SK-N-SH (cell line): ENCODE results near the gene DCDC2B. TPM values are rescaled to one million over a fixed set of nuclear protein-coding genes. Genes with fewer than 3 reads are reported as not detected.
A peak's percentile ranks its signal among the peaks of the same experiment; 100 is the strongest.

Experiments used
- CTCF ChIA-PET: fragments of 300-600, 350-600 bp; formaldehyde crosslinking; extraction: SDS; loops from one replicate; lab custom pipeline; 2021; lab: Yijun Ruan, JAX
- POLR2A ChIA-PET: fragments of 350-600 bp; sonication (Branson Sonifier 250); formaldehyde crosslinking; extraction: SDS; loops from one replicate; lab custom pipeline; 2020; ENCODE audit warnings: antibody characterized with exemption, inconsistent platforms; lab: Yijun Ruan, JAX
- DNase-seq: peaks from one replicate; pipeline ENCODE4 v3.0.0; 2012
- H2AFZ ChIP-seq: fragments of 200-600 bp; sonication (generic); 2 replicates; pipeline ENCODE4 v1.8.1; 2016; ENCODE audit warnings: antibody characterized with exemption, mild to moderate bottlenecking, low read depth
- H3F3A ChIP-seq: fragments of 200-600 bp; sonication (generic); replicated peaks from 2 replicates; pipeline ENCODE3; 2016; ENCODE audit warnings: antibody characterized with exemption, mild to moderate bottlenecking; ENCODE audit not compliant: insufficient read depth
- H3K27ac ChIP-seq, 2 experiments: fragments of 200-500 bp in 1 of 2; fragments of 200-600 bp in 1 of 2; sonication (Bioruptor generic) in 1 of 2; sonication (generic), shearing (Covaris generic) in 1 of 2; 2 replicates each; pipeline versions ENCODE4 v1.5.1 to v1.6.1; 2014 to 2016; ENCODE audit warnings: low read depth in 2 of 2, inconsistent platforms in 1 of 2, low read length in 1 of 2, mild to moderate bottlenecking in 1 of 2, mixed read lengths in 1 of 2
- H3K27me3 ChIP-seq: fragments of 200-600 bp; sonication (generic), shearing (Covaris generic); 2 replicates; pipeline ENCODE4 v1.6.1; 2016; ENCODE audit warnings: mixed run types; ENCODE audit not compliant: insufficient read depth
- H3K36me3 ChIP-seq, 2 experiments: fragments of 200-500 bp in 1 of 2; fragments of 200-600 bp in 1 of 2; sonication (Bioruptor generic) in 1 of 2; sonication (generic) in 1 of 2; replicated peaks in 1 of 2; 2 replicates each; pipeline versions ENCODE3 to v1.5.1; 2014 to 2016; ENCODE audit warnings: low read length in 1 of 2, mild to moderate bottlenecking in 1 of 2; ENCODE audit not compliant: insufficient read depth in 2 of 2, control insufficient read depth in 1 of 2
- H3K4me1 ChIP-seq, 2 experiments: fragments of 200-500 bp in 1 of 2; fragments of 200-600 bp in 1 of 2; sonication (Bioruptor generic) in 1 of 2; sonication (generic), shearing (Covaris generic) in 1 of 2; 2 replicates each; pipeline versions ENCODE4 v1.5.1 to v1.6.1; 2014 to 2016; ENCODE audit warnings: low read depth in 1 of 2, low read length in 1 of 2, mixed run types in 1 of 2; ENCODE audit not compliant: insufficient read depth in 2 of 2, control insufficient read depth in 1 of 2
- H3K4me2 ChIP-seq: fragments of 200-600 bp; sonication (generic), shearing (Covaris generic); 2 replicates; pipeline ENCODE4 v1.6.1; 2017; ENCODE audit warnings: mixed run types
- H3K4me3 ChIP-seq, 2 experiments: fragments of 200-500 bp in 1 of 2; fragments of 200-600 bp in 1 of 2; sonication (Bioruptor generic) in 1 of 2; sonication (generic), shearing (Covaris generic) in 1 of 2; 2 replicates each; pipeline versions ENCODE4 v1.5.1 to v1.8.1; 2014 to 2016; ENCODE audit warnings: low read depth in 2 of 2, inconsistent platforms in 1 of 2, low read length in 1 of 2, mild to moderate bottlenecking in 1 of 2, mixed read lengths in 1 of 2, moderate library complexity in 1 of 2
- H3K79me2 ChIP-seq: fragments of 200-600 bp; sonication (generic); 2 replicates; pipeline ENCODE4 v1.8.1; 2017; ENCODE audit warnings: mild to moderate bottlenecking; ENCODE audit not compliant: insufficient read depth
- H3K9ac ChIP-seq: fragments of 200-600 bp; sonication (generic); 2 replicates; pipeline ENCODE4 v1.6.1; 2017; ENCODE audit warnings: mixed run types
- H3K9me2 ChIP-seq: fragments of 200-600 bp; sonication (generic); 2 replicates; pipeline ENCODE4 v1.6.1; 2017; ENCODE audit warnings: mixed run types
- H3K9me3 ChIP-seq: fragments of 200-600 bp; sonication (generic); 2 replicates; pipeline ENCODE4 v1.6.1; 2017; ENCODE audit warnings: mixed run types, mild to moderate bottlenecking, moderate library complexity
- H4K20me1 ChIP-seq: fragments of 200-600 bp; sonication (generic); 2 replicates; pipeline ENCODE4 v1.6.1; 2017; ENCODE audit warnings: mild to moderate bottlenecking, mixed run types; ENCODE audit not compliant: insufficient read depth
- EZH2phosphoT487 ChIP-seq: fragments of 200-600 bp; sonication (generic); IDR thresholded peaks from 2 replicates; pipeline ENCODE4 v1.6.1; 2017; ENCODE audit warnings: low read depth, mixed run types, mild to moderate bottlenecking, antibody characterized with exemption, moderate library complexity, borderline replicate concordance
- JUND ChIP-seq: IDR thresholded peaks from 2 replicates; pipeline ENCODE4 v1.4.0; 2012
- MEF2A ChIP-seq: IDR thresholded peaks from 2 replicates; pipeline ENCODE4 v1.4.0; 2012; ENCODE audit warnings: low read depth, borderline replicate concordance
- MXI1 ChIP-seq: IDR thresholded peaks from 2 replicates; pipeline ENCODE4 v1.6.1; 2012; ENCODE audit warnings: mild to moderate bottlenecking, low read depth, low read length, improper control_type of control experiment
- NFIC ChIP-seq: IDR thresholded peaks from 2 replicates; pipeline ENCODE4 v1.4.0; 2012; ENCODE audit warnings: borderline replicate concordance
- NRF1 ChIP-seq: IDR thresholded peaks from 2 replicates; pipeline ENCODE4 v1.6.1; 2012; ENCODE audit warnings: low read depth, mild to moderate bottlenecking, low read length
- POLR2AphosphoS5 ChIP-seq: IDR thresholded peaks from 2 replicates; pipeline ENCODE4 v1.6.1; 2012; ENCODE audit warnings: low read depth, low read length
- RAD21 ChIP-seq: IDR thresholded peaks from 2 replicates; pipeline ENCODE4 v1.6.1; 2012; ENCODE audit warnings: mild to moderate bottlenecking, low read length
- RXRA ChIP-seq: IDR thresholded peaks from 2 replicates; pipeline ENCODE4 v1.4.0; 2012; ENCODE audit warnings: low read depth, mild to moderate bottlenecking, borderline replicate concordance
- SMC3 ChIP-seq: IDR thresholded peaks from 2 replicates; pipeline ENCODE4 v1.6.1; 2012; ENCODE audit warnings: low read depth, low read length, improper control_type of control experiment
- TAF1 ChIP-seq: IDR thresholded peaks from 2 replicates; pipeline ENCODE4 v1.6.1; 2012; ENCODE audit warnings: low read depth, mild to moderate bottlenecking, low read length, moderate library complexity, borderline replicate concordance
- TCF12 ChIP-seq: IDR thresholded peaks from 2 replicates; pipeline ENCODE4 v1.4.0; 2012
- YY1 ChIP-seq: IDR thresholded peaks from 2 replicates; pipeline ENCODE4 v1.4.0; 2012; ENCODE audit warnings: low read depth, mild to moderate bottlenecking
- WGBS: methylation state at CpG from one replicate; pipeline ENCODE4 v1.1.6; 2017; ENCODE audit warnings: low lambda C conversion rate; 5-methylcytosine and 5-hydroxymethylcytosine counted together
- polyA plus RNA-seq, 3 experiments: library from polyadenylated mRNA; depleted of rRNA; stranded (reverse); fragments of >200 nt; gene quantifications; 2 replicates each; pipeline ENCODE4 v1.2.3, GENCODE V29; 2012
- TF ChIP-seq, protein P1 (sequence below): IDR thresholded peaks from 2 replicates; pipeline ENCODE4 v1.4.0; 2012; ENCODE audit warnings: low read depth, borderline replicate concordance
- TF ChIP-seq, protein P2 (sequence below): IDR thresholded peaks from 2 replicates; pipeline ENCODE4 v1.4.0; 2012; ENCODE audit warnings: low read depth
- TF ChIP-seq, protein P3 (sequence below): fragments of 200-600 bp; sonication (generic); IDR thresholded peaks from 2 replicates; pipeline ENCODE4 v1.6.1; 2017; ENCODE audit warnings: antibody characterized with exemption, mild to moderate bottlenecking, moderate library complexity

The DCDC2B gene
- polyA plus RNA-seq, 1 of the 3 experiments (the other 2 are of a cell fraction): not detected

DNA sequence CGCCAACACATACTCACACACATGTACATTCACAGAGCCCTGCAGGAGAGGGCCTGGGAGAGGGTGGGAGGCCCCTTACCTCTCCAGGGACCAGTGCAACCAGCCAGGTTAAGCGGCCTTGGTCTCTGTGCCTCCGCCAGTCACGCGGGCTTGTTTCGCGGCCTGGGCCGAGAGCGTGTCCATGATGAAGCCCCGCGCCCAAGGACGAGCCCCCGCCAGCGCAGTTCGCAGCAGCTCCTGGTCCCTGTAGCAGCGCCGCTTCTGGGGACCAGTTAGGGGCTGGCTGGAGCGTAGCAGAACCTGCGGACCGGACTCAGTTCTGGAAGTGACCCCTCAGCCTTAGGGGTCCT lies 30.9 kb downstream of the DCDC2B start:
- peaks cover 12 to 13% of the 10 kb centered on the region in 2 experiments; a peak in 2 of 4 replicates for H3K4me1 ChIP-seq
- no peaks in the 10 kb centered on the region for H3K9me2 ChIP-seq
- H3F3A ChIP-seq: peaks cover 33% of the 10 kb centered on the region
- H3K4me3 ChIP-seq: peak overlapping the region in 1 of 2 experiments; percentile 51; a peak in 2 of 4 replicates
- no peak overlapping the region for H3K27ac ChIP-seq
- H3K9me3 ChIP-seq: no peaks in the 10 kb centered on the region
- no peak for DNase-seq
- H3K4me2 ChIP-seq: 0 out of 2 replicates have a peak overlapping the region, but pooled peaks have one; percentile 83
- H2AFZ ChIP-seq: no peak overlapping the region
- no peak overlapping the region for H3K9ac ChIP-seq
- no peaks in the 10 kb centered on the region for H3K27me3 ChIP-seq
- no peaks in the 10 kb centered on the region for H3K36me3 ChIP-seq
- 99% methylated on average over 10 of the region's 20 CpGs for WGBS
- TF ChIP-seq, protein P1, sequence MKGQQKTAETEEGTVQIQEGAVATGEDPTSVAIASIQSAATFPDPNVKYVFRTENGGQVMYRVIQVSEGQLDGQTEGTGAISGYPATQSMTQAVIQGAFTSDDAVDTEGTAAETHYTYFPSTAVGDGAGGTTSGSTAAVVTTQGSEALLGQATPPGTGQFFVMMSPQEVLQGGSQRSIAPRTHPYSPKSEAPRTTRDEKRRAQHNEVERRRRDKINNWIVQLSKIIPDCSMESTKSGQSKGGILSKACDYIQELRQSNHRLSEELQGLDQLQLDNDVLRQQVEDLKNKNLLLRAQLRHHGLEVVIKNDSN: no peak
- TF ChIP-seq JUND: no peak
- no peak for TF ChIP-seq SMC3
- no peak for TF ChIP-seq RAD21
- TF ChIP-seq, protein P2, sequence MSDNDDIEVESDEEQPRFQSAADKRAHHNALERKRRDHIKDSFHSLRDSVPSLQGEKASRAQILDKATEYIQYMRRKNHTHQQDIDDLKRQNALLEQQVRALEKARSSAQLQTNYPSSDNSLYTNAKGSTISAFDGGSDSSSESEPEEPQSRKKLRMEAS: no peak
- no peaks in the 10 kb centered on the region for H4K20me1 ChIP-seq
- ChIA-PET CTCF (interaction anchor here (1.0 to 3.7 kb wide), 9 partner anchors 8 to 97 kb away, joined by 3 to 24 read pairs (median 5); partner anchors contain the start of genes EIF3I, FAM167B, HDAC1 and MARCKSL1), POLR2A (interaction anchor here (0.6 to 2.1 kb wide), 5 partner anchors 11 to 96 kb away, joined by 4 to 14 read pairs (median 5); partner anchors contain the start of gene MARCKSL1)
- no peaks in the 10 kb centered on the region for H3K79me2 ChIP-seq

DNA sequence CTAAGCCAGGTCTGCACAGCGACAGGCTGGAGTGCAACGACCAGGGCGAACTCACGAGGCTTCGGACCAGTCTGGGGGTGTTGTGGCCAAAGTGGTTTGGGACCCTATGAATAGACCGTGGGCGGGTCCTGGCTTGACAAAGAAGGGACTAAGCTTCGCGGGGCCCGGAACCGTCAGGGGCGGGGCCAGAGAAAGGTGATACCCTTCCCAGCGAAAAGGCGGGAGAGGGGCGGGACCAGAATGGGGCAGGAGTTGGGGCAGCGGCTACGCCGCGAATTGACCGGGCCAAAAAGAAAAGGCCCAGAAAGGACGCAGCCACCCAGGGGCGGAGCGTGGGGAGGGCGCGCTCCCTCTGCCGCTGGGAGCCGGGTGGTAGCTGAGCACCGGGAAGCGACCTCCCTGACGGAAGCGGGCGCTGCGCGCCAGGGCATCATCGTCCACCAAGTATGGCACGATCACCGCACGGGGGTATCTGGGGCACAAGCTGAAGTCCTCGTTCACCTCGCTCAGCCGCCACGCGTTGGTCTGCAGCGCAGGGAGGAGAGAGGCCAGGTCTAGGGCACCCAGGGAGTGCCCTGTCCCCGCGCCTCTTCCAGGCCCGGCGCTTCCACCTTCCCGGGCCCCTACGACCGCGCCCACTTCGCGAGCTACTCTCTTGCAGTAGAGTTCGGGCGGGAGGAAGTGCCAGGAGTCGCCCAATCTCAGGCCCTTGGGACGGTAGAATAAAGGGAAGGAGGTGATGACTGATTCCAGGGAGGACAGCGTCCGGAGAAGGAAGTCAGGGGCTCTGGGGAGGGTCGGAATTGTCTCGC lies 31.5 kb downstream of the DCDC2B start:
- Histone ChIP-seq H3F3A (peaks cover 27% of the 10 kb centered on the region), H3K4me2 (peak overlapping the region; percentile 83), H4K20me1 (no peaks in the 10 kb centered on the region), H3K9me3 (no peaks in the 10 kb centered on the region), H2AFZ (peak overlapping the region; percentile 89; the same call in 1 of the 2 replicates), H3K4me3 (peak overlapping the region; percentile 51 to 57), H3K9me2 (no peaks in the 10 kb centered on the region), H3K9ac (peak overlapping the region; percentile 25; the same call in 1 of the 2 replicates), H3K4me1 (peaks cover 12 to 13% of the 10 kb centered on the region in 2 experiments; a peak in 2 of 4 replicates), H3K36me3 (no peaks in the 10 kb centered on the region), H3K79me2 (no peaks in the 10 kb centered on the region), H3K27me3 (no peaks in the 10 kb centered on the region), H3K27ac (no peak overlapping the region; a peak in 1 of 4 replicates)
- ChIA-PET POLR2A (interaction anchor here (0.5 to 2.1 kb wide), 8 partner anchors 11 to 95 kb away, joined by 3 to 14 read pairs (median 4); partner anchors contain the start of gene MARCKSL1), CTCF (interaction anchor here (0.7 to 3.7 kb wide), 16 partner anchors 8 to 214 kb away, joined by 3 to 24 read pairs (median 4); partner anchors contain the start of genes EIF3I, FAM167B, HDAC1 and MARCKSL1)
- DNase-seq: peak; percentile 89
- TF ChIP-seq TAF1 (no peak), NRF1 (no peak), YY1 (no peak), NFIC (no peak), MEF2A (no peak), POLR2AphosphoS5 (peak; percentile 34; the same call in 1 of the 2 replicates), RAD21 (peak; percentile 27), TCF12 (no peak), EZH2phosphoT487 (no peak), RXRA (no peak), MXI1 (peak; percentile 22; the same call in 1 of the 2 replicates)
- TF ChIP-seq, protein P3, sequence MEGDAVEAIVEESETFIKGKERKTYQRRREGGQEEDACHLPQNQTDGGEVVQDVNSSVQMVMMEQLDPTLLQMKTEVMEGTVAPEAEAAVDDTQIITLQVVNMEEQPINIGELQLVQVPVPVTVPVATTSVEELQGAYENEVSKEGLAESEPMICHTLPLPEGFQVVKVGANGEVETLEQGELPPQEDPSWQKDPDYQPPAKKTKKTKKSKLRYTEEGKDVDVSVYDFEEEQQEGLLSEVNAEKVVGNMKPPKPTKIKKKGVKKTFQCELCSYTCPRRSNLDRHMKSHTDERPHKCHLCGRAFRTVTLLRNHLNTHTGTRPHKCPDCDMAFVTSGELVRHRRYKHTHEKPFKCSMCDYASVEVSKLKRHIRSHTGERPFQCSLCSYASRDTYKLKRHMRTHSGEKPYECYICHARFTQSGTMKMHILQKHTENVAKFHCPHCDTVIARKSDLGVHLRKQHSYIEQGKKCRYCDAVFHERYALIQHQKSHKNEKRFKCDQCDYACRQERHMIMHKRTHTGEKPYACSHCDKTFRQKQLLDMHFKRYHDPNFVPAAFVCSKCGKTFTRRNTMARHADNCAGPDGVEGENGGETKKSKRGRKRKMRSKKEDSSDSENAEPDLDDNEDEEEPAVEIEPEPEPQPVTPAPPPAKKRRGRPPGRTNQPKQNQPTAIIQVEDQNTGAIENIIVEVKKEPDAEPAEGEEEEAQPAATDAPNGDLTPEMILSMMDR: peak; percentile 24
- WGBS: 24% methylated on average over 32 of the region's 62 CpGs
